Spleen (tissue), 11 donors: Measurements from ENCODE around the gene HMGB3. TPM values are rescaled to one million over a fixed set of nuclear protein-coding genes. Genes with fewer than 3 reads are reported as not detected.
"Not testable (repeated sequence)": the region's sequence is repeated elsewhere in the genome, so short reads cannot be mapped to it uniquely, and the experiment has no call there.

Experiments
- DNase-seq: peaks from one replicate; pipeline ENCODE4 v3.0.0-alpha.2; 2020
- H3K27ac ChIP-seq, 8 donors: fragments of 200-600 bp; sonication (generic) in 7 of 8; 1 replicate in 4 of 8; 2 replicates in 4 of 8; pipeline versions ENCODE4 v1.5.0 to v1.8.0; 2016 to 2021; ENCODE audit warnings: inconsistent platforms in 4 of 8, mild to moderate bottlenecking in 4 of 8, moderate library complexity in 1 of 8
- H3K27me3 ChIP-seq, 7 donors: fragments of 200-600 bp; sonication (generic) in 6 of 7; replicated peaks in 1 of 7; 1 replicate in 4 of 7; 2 replicates in 3 of 7; pipeline versions ENCODE4 v1.5.0 to v1.8.0; 2016 to 2021; ENCODE audit warnings: inconsistent platforms in 3 of 7, mild to moderate bottlenecking in 1 of 7
- H3K36me3 ChIP-seq, 6 donors: fragments of 200-600 bp; sonication (generic) in 5 of 6; 1 replicate in 4 of 6; 2 replicates in 2 of 6; pipeline versions ENCODE4 v1.5.0 to v1.8.0; 2016 to 2021; ENCODE audit warnings: inconsistent platforms in 2 of 6
- H3K4me1 ChIP-seq, 6 donors: fragments of 200-600 bp; sonication (generic) in 5 of 6; 1 replicate in 3 of 6; 2 replicates in 3 of 6; pipeline versions ENCODE4 v1.5.0 to v1.8.0; 2016 to 2021; ENCODE audit warnings: inconsistent platforms in 3 of 6
- H3K4me3 ChIP-seq, 8 donors: fragments of 200-600 bp; sonication (generic) in 7 of 8; 1 replicate in 4 of 8; 2 replicates in 4 of 8; pipeline versions ENCODE4 v1.5.0 to v1.8.0; 2016 to 2021; ENCODE audit warnings: inconsistent platforms in 4 of 8, mild to moderate bottlenecking in 4 of 8, moderate library complexity in 2 of 8
- H3K9me3 ChIP-seq, 8 donors: fragments of 200-600 bp; sonication (generic) in 7 of 8; 1 replicate in 4 of 8; 2 replicates in 4 of 8; pipeline versions ENCODE4 v1.5.0 to v1.8.0; 2016 to 2021; ENCODE audit warnings: inconsistent platforms in 4 of 8
- POLR2A ChIP-seq, 3 donors: fragments of 450-650 bp; IDR thresholded peaks; one replicate each; pipeline ENCODE4 v1.5.1; 2017; ENCODE audit warnings: antibody characterized with exemption in 3 of 3, mild to moderate bottlenecking in 1 of 3
- POLR2AphosphoS5 ChIP-seq, 3 donors: sonication (generic); formaldehyde crosslinking; IDR thresholded peaks; one replicate each; pipeline ENCODE4 v1.5.1; 2017; ENCODE audit warnings: antibody characterized with exemption in 3 of 3
- WGBS, 5 donors: extraction: QIAGEN DNeasy Blood & Tissue Kit in 3 of 5; methylation state at CpG; one replicate each; pipeline versions ENCODE4 v1.1.5 to v1.1.7; 2013 to 2018; 5-methylcytosine and 5-hydroxymethylcytosine counted together
- intact Hi-C: fragments of 100-400 bp; cut with DNase I; formaldehyde crosslinking; loops from one replicate; pipeline ENCODE4 v1.15.0; 2023; ENCODE audit warnings: low total_unique reads
- polyA plus RNA-seq, 3 donors: library from polyadenylated mRNA; stranded (reverse); fragments of 200-250 nt; gene quantifications; one replicate each; pipeline ENCODE4 v1.2.1, GENCODE V29; 2013
- total RNA-seq, 7 donors: library from RNA; depleted of rRNA in 3 of 7; stranded (reverse); fragments of >200 nt in 3 of 7; fragmentation: NEBNext Ultra II Directional in 4 of 7; extraction: Animal tissue kit (Norgen Biotek cat#: 25700) in 4 of 7; gene quantifications; one replicate each; pipeline versions ENCODE4 v1.1.0 to v1.2.1, GENCODE V29; 2016 to 2021
- TF ChIP-seq, protein P1 (sequence below), 11 experiments: fragments of 200-600 bp in 7 of 11; fragments of 450-650 bp in 4 of 11; sonication (generic) in 4 of 11; IDR thresholded peaks in 8 of 11; conservative IDR thresholded peaks in 3 of 11; 1 replicate in 7 of 11; 2 replicates in 4 of 11; pipeline versions ENCODE4 v1.4.0 to v1.8.0; 2016 to 2021; ENCODE audit warnings: antibody characterized with exemption in 11 of 11, inconsistent platforms in 4 of 11, mild to moderate bottlenecking in 1 of 11
- donor health status: healthy with polysubstance abuse.
- donor health status: DM: no; HTN: no; CAD: no; lungs with moderate emphysema.
- donor health status: DM: no; HTN: no; CAD: no.
- donor health status: Bipolar disorder and iron deficiency.
- donor health status: healthy.
- donor health status: DM: no; HTN: no; CAD: no.
- donor health status: DM: yes; HTN: yes; CAD: no.

Gene HMGB3
- total and polyA plus RNA-seq, 10 donors = 5.0 to 27.3 (median 10.1) TPM

- TF ChIP-seq POLR2A (IDR thresholded peaks at IDR 0.05) = no peak
- no peaks in the 10 kb centered on the region for H3K27me3 ChIP-seq
- 60 to 87% (median 82%) methylated on average over 2 of the region's 2 CpGs for WGBS, 5 donors
- intact Hi-C loops = no loop called here
- H3K9me3 ChIP-seq = peaks cover 0 to 6% (median 0%) of the 10 kb centered on the region in 8 donors
- H3K4me3 ChIP-seq = no peak overlapping the region
- DNase-seq = no peak
- H3K4me1 ChIP-seq = no peaks in the 10 kb centered on the region
- H3K36me3 ChIP-seq = no peaks in the 10 kb centered on the region
- no peak overlapping the region for H3K27ac ChIP-seq
These were observed 23.6 kb upstream of the HMGB3 start for GRCh38 chrX:150959557-150959956.

- H3K27ac ChIP-seq = no peak overlapping the region
- no peaks in the 10 kb centered on the region for H3K9me3 ChIP-seq
- no peaks in the 10 kb centered on the region for H3K27me3 ChIP-seq
- H3K4me3 ChIP-seq = no peak overlapping the region
- TF ChIP-seq POLR2A (IDR thresholded peaks at IDR 0.05) = no peak
- TF ChIP-seq POLR2AphosphoS5 (IDR thresholded peaks at IDR 0.05) = no peak
- TF ChIP-seq, protein P1, sequence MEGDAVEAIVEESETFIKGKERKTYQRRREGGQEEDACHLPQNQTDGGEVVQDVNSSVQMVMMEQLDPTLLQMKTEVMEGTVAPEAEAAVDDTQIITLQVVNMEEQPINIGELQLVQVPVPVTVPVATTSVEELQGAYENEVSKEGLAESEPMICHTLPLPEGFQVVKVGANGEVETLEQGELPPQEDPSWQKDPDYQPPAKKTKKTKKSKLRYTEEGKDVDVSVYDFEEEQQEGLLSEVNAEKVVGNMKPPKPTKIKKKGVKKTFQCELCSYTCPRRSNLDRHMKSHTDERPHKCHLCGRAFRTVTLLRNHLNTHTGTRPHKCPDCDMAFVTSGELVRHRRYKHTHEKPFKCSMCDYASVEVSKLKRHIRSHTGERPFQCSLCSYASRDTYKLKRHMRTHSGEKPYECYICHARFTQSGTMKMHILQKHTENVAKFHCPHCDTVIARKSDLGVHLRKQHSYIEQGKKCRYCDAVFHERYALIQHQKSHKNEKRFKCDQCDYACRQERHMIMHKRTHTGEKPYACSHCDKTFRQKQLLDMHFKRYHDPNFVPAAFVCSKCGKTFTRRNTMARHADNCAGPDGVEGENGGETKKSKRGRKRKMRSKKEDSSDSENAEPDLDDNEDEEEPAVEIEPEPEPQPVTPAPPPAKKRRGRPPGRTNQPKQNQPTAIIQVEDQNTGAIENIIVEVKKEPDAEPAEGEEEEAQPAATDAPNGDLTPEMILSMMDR (IDR thresholded peaks at IDR 0.05 in 8 of 11, conservative IDR thresholded peaks at IDR 0.05 in 3 of 11) = no peak
- 84 to 94% (median 89%) methylated on average over 7 of the region's 7 CpGs; no CpG with 5 or more reads in 1 of the 5 donors for WGBS, 5 donors
- H3K36me3 ChIP-seq = no peaks in the 10 kb centered on the region
- DNase-seq = no peak
- H3K4me1 ChIP-seq = no peaks in the 10 kb centered on the region
- intact Hi-C loops = no loop called here
These were observed 21.5 kb upstream of the HMGB3 start for GRCh38 chrX:150961631-150962030.

- H3K27me3 ChIP-seq, H3K36me3 ChIP-seq, H3K4me1 ChIP-seq, H3K9me3 ChIP-seq, H3K27ac ChIP-seq, intact Hi-C loops, H3K4me3 ChIP-seq, DNase-seq: not testable (repeated sequence)
- 87 to 99% (median 89%) methylated on average over 12 of the region's 12 CpGs for WGBS, 5 donors
These were observed 18.7 kb upstream of the HMGB3 start for GRCh38 chrX:150964416-150964815.

GRCh38 chrX:150966235-150966634 lies 16.9 kb upstream of the HMGB3 start:
- 50 to 69% (median 63%) methylated on average over 11 of the region's 11 CpGs for WGBS, 5 donors
- Histone ChIP-seq H3K27ac (no peak overlapping the region), H3K4me1 (no peaks in the 10 kb centered on the region), H3K4me3 (no peak overlapping the region), H3K9me3 (no peaks in the 10 kb centered on the region), H3K36me3 (no peaks in the 10 kb centered on the region), H3K27me3 (no peaks in the 10 kb centered on the region)
- DNase-seq = no peak
- TF ChIP-seq POLR2AphosphoS5 (IDR thresholded peaks at IDR 0.05) (no peak), POLR2A (IDR thresholded peaks at IDR 0.05) (no peak)
- TF ChIP-seq, protein P1 (IDR thresholded peaks at IDR 0.05 in 8 of 11, conservative IDR thresholded peaks at IDR 0.05 in 3 of 11) = no peak
- intact Hi-C loops = no loop called here

GRCh38 chrX:150966742-150967141 lies 16.4 kb upstream of the HMGB3 start:
- no peaks in the 10 kb centered on the region for H3K36me3 ChIP-seq
- intact Hi-C loops = no loop called here
- no peaks in the 10 kb centered on the region for H3K4me1 ChIP-seq
- H3K27me3 ChIP-seq = no peaks in the 10 kb centered on the region
- 65 to 91% (median 80%) methylated on average over 3 of the region's 3 CpGs for WGBS, 5 donors
- no peaks in the 10 kb centered on the region for H3K9me3 ChIP-seq
- DNase-seq = no peak
- TF ChIP-seq POLR2AphosphoS5 (IDR thresholded peaks at IDR 0.05) = no peak
- TF ChIP-seq POLR2A (IDR thresholded peaks at IDR 0.05) = no peak
- TF ChIP-seq, protein P1 (IDR thresholded peaks at IDR 0.05 in 8 of 11, conservative IDR thresholded peaks at IDR 0.05 in 3 of 11) = no peak
- H3K4me3 ChIP-seq = no peak overlapping the region
- H3K27ac ChIP-seq = no peak overlapping the region
